Esophagus muscularis mucosa (tissue), 4 donors: Measurements from ENCODE around the gene SLC29A3.

Source experiments
- CTCF ChIP-seq, 3 experiments: fragments of 200-600 bp in 2 of 3; fragments of 450-650 bp in 1 of 3; sonication (generic) in 2 of 3; IDR thresholded peaks; one replicate each; pipeline ENCODE4 v1.5.1; 2017 to 2019; ENCODE audit warnings: antibody characterized with exemption in 3 of 3, mild to moderate bottlenecking in 2 of 3, moderate library complexity in 1 of 3
- EP300 ChIP-seq: sonication (generic); formaldehyde crosslinking; IDR thresholded peaks from one replicate; pipeline ENCODE4 v1.6.1; 2017; ENCODE audit warnings: antibody characterized with exemption
- POLR2A ChIP-seq: fragments of 450-650 bp; IDR thresholded peaks from one replicate; pipeline ENCODE4 v1.6.1; 2017; ENCODE audit warnings: antibody characterized with exemption, moderate library complexity, mild to moderate bottlenecking, low read depth
- POLR2AphosphoS5 ChIP-seq, 2 donors: sonication (generic); formaldehyde crosslinking; IDR thresholded peaks; one replicate each; pipeline ENCODE4 v1.6.1; 2017; ENCODE audit warnings: antibody characterized with exemption in 2 of 2

- TF ChIP-seq CTCF (IDR thresholded peaks at IDR 0.05) = no peak
- TF ChIP-seq EP300 = no peak
- no peak for TF ChIP-seq POLR2AphosphoS5 (IDR thresholded peaks at IDR 0.05)
- no peak for TF ChIP-seq POLR2A
Measured at GRCh38 chr10:71392791-71393781, 74.0 kb downstream of the SLC29A3 start.
